NOMO-1 treated with DMSO at 0.1 percent for 48 hours (cell line): Measurements from ENCODE around the gene GCLM.
"Not testable (repeated sequence)": the region's sequence is repeated elsewhere in the genome, so short reads cannot be mapped to it uniquely, and the experiment has no call there.

Experiments
- DNase-seq: peaks from one replicate; lab custom pipeline; 2025; ENCODE audit not compliant: unreplicated experiment; lab: John Stamatoyannopoulos, UW

GCLM gene

GRCh38 chr1:93899543-93900207, 9.6 kb downstream of the GCLM start:
- DNase-seq: no peak

- DNase-seq: no peak
These were observed 20.3 kb downstream of the GCLM start for GRCh38 chr1:93888900-93889299.

GRCh38 chr1:93882269-93882668, 27.0 kb downstream of the GCLM start:
- no peak for DNase-seq

GRCh38 chr1:93880731-93881130, 28.5 kb downstream of the GCLM start:
- no peak for DNase-seq

- DNase-seq: peak; percentile 84
These were observed 30.2 kb downstream of the GCLM start, which contains the start of gene DNTTIP2 for GRCh38 chr1:93878889-93879586. Gene DNTTIP2 (minus strand): TSS chr1:93879206. CDS start chr1:93879148, 58 bp downstream.

GRCh38 chr1:93878501-93878888, 30.7 kb downstream of the GCLM start:
- peak; percentile 25 for DNase-seq

GRCh38 chr1:93877529-93877928, 31.7 kb downstream of the GCLM start:
- no peak for DNase-seq

GRCh38 chr1:93876244-93876643, 33.0 kb downstream of the GCLM start:
- DNase-seq: no peak

GRCh38 chr1:93874025-93874651, 35.1 kb downstream of the GCLM start:
- DNase-seq: peak; percentile 0

GRCh38 chr1:93871366-93871765, 37.9 kb downstream of the GCLM start:
- no peak for DNase-seq

- no peak for DNase-seq
These were observed 39.6 kb downstream of the GCLM start for GRCh38 chr1:93869653-93870052.

- not testable (repeated sequence) for DNase-seq
These were observed 40.7 kb downstream of the GCLM start for GRCh38 chr1:93868492-93868891.

GRCh38 chr1:93865253-93865652, 44.0 kb downstream of the GCLM start:
- DNase-seq: no peak

- no peak for DNase-seq
These were observed 45.1 kb downstream of the GCLM start for GRCh38 chr1:93864175-93864574.

- not testable (repeated sequence) for DNase-seq
These were observed 51.6 kb downstream of the GCLM start for GRCh38 chr1:93857653-93858052.

GRCh38 chr1:93855983-93856382, 53.2 kb downstream of the GCLM start:
- not testable (repeated sequence) for DNase-seq

- DNase-seq: no peak
These were observed 55.3 kb downstream of the GCLM start for GRCh38 chr1:93853940-93854339.

- no peak for DNase-seq
These were observed 57.4 kb downstream of the GCLM start for GRCh38 chr1:93851878-93852277.

- no peak for DNase-seq
These were observed 57.9 kb downstream of the GCLM start for GRCh38 chr1:93851327-93851712.

GRCh38 chr1:93850687-93851326, 58.4 kb downstream of the GCLM start:
- peak; percentile 2 for DNase-seq

- no peak for DNase-seq
These were observed 60.8 kb downstream of the GCLM start for GRCh38 chr1:93848350-93848883.
